HEK293T (cell line): ENCODE results near the gene IFIH1.

ENCODE experiments used
- ARNT ChIP-seq: fragments of 450-650 bp; IDR thresholded peaks from 2 replicates; pipeline ENCODE4 v1.6.1; 2017; ENCODE audit warnings: mild to moderate bottlenecking
- BHLHE40 ChIP-seq: fragments of 450-650 bp; IDR thresholded peaks from 2 replicates; pipeline ENCODE4 v1.6.1; 2016; ENCODE audit warnings: mild to moderate bottlenecking, moderate library complexity, borderline replicate concordance
- FOXA1 ChIP-seq: fragments of 450-650 bp; IDR thresholded peaks from 2 replicates; pipeline ENCODE4 v1.6.1; 2016; ENCODE audit warnings: mild to moderate bottlenecking
- SP1 ChIP-seq: fragments of 450-650 bp; IDR thresholded peaks from 2 replicates; pipeline ENCODE4 v1.6.1; 2017
- TARDBP ChIP-seq: fragments of 450-650 bp; IDR thresholded peaks from 2 replicates; pipeline ENCODE4 v1.6.1; 2016

GRCh38 chr2:162365392-162365791, 46.9 kb upstream of the IFIH1 start:
- TF ChIP-seq SP1 (no peak), TARDBP (no peak), FOXA1 (no peak), BHLHE40 (no peak), ARNT (no peak)
